NCI-H146 (cell line): ENCODE data around the gene MPG.
A peak's percentile ranks its signal among the peaks of the same experiment; 100 is the strongest.

Experiments used
- DNase-seq: peaks from one replicate; lab custom pipeline; 2025; lab: John Stamatoyannopoulos, UW

The MPG gene

DNA sequence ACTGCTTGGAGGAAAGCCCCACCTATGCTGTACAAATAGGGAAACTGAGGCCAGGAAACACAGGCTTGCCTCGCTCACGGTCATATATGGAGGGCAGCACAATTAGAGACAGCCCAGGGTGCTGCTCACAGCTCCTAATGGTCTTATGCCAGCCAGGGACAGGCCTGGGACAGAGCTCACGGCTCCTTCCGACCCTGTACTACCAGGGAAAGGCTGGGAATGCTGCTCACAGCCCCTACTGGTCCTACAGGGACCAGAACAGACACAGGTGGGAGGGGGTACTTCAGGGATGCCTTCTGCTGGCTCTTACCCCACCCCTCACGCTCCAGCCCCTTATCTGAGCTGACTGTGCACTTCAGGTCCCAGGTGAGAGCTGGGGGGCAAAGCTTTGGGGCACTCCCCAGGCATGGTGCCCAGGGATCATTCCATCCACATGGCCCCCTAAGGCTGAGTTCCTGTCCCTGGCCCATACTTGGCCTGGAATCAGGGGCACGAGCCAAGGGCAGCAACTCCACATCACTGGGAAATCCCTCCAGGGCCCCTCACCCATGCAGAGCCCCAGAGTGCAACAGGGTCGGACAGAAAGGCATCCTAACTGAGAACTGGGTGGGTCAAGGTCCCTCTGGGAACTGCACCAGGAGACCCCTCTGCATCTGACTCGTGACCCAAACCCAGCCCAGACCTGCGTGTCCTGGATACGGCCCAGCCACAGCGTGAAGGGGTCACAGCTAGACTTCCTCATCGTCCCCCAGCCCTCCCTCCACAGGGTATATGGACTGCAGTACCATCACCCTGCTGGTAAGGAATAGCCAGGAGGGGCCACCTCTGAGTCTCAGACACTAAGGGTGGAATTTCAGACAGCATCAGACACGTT is 11.5 kb upstream of the MPG start:
- no peak for DNase-seq

- DNase-seq: peak; percentile 61
Measured at GRCh38 chr16:67183-67791, 10.7 kb upstream of the MPG start.

GRCh38 chr16:67884-68789 is 9.9 kb upstream of the MPG start:
- DNase-seq: no peak

DNA sequence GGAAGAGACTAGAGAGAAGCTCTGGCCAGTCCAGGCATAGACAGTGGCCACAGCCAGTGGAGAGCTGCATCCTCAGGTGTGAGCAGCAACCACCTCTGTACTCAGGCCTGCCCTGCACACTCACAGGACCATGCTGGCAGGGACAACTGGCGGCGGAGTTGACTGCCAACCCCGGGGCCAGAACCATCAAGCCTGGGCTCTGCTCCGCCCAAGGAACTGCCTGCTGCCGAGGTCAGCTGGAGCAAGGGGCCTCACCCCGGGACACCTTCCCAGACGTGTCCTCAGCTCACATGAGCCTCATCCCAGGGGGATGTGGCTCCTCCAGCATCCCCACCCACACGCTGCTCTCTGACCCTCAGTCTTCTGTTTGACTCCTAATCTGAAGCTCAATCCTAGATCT is 8.8 kb upstream of the MPG start:
- DNase-seq: no peak

DNA sequence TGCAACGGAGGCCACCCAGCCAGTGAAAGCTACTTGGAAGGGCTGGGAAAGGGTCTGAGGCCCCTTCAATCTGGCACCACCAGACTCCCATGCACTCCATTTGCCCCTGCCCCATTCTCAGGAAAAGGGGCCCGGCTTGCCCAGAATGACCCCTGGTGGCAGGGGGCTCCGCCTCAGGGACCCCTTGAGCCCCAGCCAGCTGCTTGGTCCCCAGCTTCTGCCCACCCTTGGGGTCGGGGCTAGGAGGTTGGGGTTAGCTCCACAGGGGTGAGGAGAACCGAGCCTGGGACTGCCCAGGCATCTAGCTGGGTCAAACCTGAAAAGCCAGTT is 6.8 kb upstream of the MPG start:
- no peak for DNase-seq

- peak; percentile 17 for DNase-seq
Measured at GRCh38 chr16:71540-72401, 6.3 kb upstream of the MPG start.

GRCh38 chr16:72561-73548 is 5.2 kb upstream of the MPG start, which contains the start of gene RHBDF1:
Gene RHBDF1, minus strand, starts transcription at chr16:72631. Its CDS starts 7,616 bp downstream, at chr16:65015.
- peak; percentile 37 for DNase-seq

- no peak for DNase-seq
Measured at GRCh38 chr16:74051-74746, 3.8 kb upstream of the MPG start.

DNA sequence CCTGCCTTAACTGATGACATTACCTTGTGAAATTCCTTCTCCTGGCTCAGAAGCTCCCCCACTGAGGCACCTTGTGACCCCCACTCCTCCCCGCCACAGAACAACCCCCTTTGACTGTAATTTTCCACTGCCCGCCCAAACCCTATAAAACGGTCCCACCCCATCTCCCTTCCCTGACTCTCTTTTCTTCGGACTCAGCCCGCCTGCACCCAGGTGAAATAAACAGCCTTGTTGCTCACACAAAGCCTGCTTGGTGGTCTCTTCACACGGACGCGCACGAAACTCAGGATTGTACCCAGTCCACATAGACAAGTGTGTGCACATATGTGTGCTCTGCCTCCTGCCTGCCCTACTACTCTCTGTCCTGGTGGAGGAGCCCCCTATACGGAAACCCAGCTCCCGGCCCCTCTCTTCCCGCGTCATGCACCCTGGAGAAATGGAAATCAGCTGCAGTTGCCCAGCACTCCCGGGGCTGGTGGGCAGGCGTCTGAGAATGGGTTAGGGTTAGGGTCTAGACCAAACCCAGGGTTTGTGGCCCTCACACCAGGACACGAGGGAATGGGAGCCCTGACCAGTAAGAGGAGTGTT is 3.2 kb upstream of the MPG start:
- no peak for DNase-seq

- no peak for DNase-seq
Measured at GRCh38 chr16:75580-76501, 2.2 kb upstream of the MPG start.

DNA sequence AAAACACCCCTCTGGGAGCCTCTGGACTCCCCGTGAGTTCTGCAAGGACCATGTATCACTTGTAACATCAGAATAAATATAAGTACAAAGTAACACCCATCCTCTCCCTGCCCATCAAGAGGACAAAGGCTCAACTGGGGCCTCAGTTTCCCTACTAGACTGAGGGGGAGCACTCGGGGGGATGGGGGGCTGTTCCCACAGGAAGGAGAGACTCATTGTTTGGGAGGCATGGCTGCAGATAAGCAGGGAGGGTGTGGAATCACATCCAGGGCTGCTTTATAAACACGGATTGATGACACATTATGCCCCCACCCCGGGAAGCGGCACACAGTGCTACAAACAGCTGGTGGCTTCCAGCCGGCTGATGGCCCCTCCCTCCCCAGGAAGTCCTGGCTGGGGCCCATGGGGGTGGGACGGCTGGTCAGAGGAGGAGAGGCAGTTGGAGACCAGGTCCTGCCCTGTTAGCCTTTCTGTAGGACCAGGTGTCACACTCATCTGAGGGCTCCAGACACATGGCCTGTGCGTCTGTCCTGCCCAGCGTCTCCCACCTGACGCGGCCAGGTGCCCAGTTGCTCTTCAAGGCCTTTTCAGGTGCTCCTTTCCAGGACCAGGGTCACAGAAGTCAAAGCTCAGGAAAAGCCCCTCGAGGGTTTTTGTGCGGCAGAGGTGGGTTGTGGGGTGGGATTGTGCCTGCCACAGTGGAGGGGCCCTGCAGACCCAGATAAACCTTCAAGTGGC is 1.3 kb upstream of the MPG start:
- peak; percentile 83 for DNase-seq

DNA sequence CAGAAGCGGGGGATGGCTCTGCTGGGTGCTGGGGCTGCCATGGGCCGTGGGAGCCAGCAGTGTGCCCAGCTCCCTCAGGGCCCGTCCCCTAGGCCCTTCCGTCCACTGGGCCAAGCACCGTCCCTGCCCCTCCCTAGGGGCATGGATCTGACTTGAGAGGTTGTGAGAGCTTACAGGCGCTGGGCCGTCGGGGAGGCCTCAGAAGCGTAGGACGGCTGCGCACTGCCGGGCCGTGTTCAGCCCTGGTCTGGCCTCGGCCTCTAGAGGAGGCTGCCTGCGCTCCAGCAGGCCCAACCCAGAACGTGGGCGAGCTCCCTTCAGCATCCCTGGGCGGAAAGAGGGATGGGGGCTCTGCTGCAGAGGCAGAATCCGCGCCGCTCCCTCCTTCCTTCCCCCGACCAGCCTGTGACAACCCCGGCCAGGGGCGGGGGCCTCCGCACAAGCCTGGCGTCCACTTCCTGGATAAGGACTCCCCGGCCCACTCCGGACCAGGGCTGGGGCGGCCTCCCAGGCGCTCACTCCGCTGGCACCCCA is 685 bp upstream of the MPG start:
- peak; percentile 77 for DNase-seq

- DNase-seq: peak; percentile 50
Measured at GRCh38 chr16:78444-79150, 572 bp downstream of the MPG start.

- DNase-seq: no peak
Measured at GRCh38 chr16:79151-80054, 1.4 kb downstream of the MPG start.

- no peak for DNase-seq
Measured at GRCh38 chr16:83060-83603, 5.1 kb downstream of the MPG start.
